Measurements from ENCODE around the gene ARID1B. TPM values are rescaled to one million over a fixed set of nuclear protein-coding genes. Genes with fewer than 3 reads are reported as not detected.

Gene ARID1B
- total and polyA plus RNA-seq, 4 donors: 49.8 to 90.9 (median 59.0) TPM

GRCh38 chr6:157005940-157006339, 228.8 kb downstream of the ARID1B start:
- no peak overlapping the region for H3K27ac ChIP-seq (ENCODE audit: low read depth, low read length)
- H3K9me3 ChIP-seq (ENCODE audit: control insufficient read depth, insufficient read depth, low read length): no peaks in the 10 kb centered on the region
- WGBS (ENCODE audit: insufficient coverage): 60% methylated on average over 1 of the region's 2 CpGs

DNA sequence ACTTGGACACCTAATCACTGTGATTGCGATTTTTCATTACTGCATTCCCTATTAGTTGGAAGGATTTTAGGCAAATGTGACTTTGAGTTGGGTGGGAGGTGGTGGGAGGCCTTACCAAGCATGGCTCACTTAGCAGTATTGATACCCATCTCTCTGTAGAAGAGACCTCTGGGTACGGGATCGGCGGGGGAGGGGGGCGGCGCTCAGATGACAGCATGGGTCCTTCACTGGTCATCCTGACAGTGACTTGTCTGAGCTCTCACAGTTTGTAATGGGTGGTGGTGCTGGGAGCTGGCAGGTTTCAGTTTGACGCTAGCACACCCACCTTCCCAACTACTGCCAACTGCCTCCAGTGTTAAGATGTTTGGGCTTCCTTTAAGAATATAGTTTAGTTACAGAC, 231.4 kb downstream of the ARID1B start:
- Histone ChIP-seq H3K27ac (ENCODE audit: low read depth, low read length) (no peak overlapping the region), H3K4me3 (ENCODE audit: low read depth, low read length) (no peak overlapping the region), H3K27me3 (ENCODE audit: control insufficient read depth, insufficient read depth, low read length) (no peaks in the 10 kb centered on the region), H3K9me3 (ENCODE audit: control insufficient read depth, insufficient read depth, low read length) (no peaks in the 10 kb centered on the region), H3K4me1 (ENCODE audit: control insufficient read depth, insufficient read depth, low read length) (no peaks in the 10 kb centered on the region), H3K36me3 (ENCODE audit: control insufficient read depth, insufficient read depth, low read length) (no peaks in the 10 kb centered on the region)
- WGBS (ENCODE audit: insufficient coverage): 90% methylated on average over 5 of the region's 7 CpGs
- DNase-seq (ENCODE audit: low read depth in 4 of 6, low spot score in 6 of 6): no peak

More at GRCh38 chr6:157005940-157006339, 228.8 kb downstream of the ARID1B start:
- Histone ChIP-seq H3K4me1 (ENCODE audit: control insufficient read depth, insufficient read depth, low read length) (no peaks in the 10 kb centered on the region), H3K4me3 (ENCODE audit: low read depth, low read length) (no peak overlapping the region), H3K36me3 (ENCODE audit: control insufficient read depth, insufficient read depth, low read length) (no peaks in the 10 kb centered on the region), H3K27me3 (ENCODE audit: control insufficient read depth, insufficient read depth, low read length) (no peaks in the 10 kb centered on the region)
- no peak for DNase-seq (ENCODE audit: low read depth in 4 of 6, low spot score in 6 of 6)

DNA sequence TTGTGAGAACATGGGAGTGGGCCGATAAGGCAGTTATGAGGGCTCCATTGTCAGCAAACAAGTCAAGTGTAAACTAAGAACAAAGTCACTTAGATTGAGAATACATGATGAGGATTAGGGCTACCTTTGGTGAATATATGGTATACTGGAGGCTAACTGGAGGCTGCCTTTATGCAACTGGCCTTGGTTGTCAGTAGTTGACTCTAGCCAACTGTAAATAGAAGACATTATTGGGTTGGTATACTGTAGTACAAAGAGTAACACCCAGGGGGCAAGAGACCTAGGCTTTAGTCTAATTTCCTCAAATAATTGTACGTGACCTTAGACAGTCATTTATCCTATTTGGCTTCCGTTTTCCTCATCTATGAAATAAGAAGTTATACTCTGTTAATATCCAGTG, 235.2 kb downstream of the ARID1B start:
- Histone ChIP-seq H3K4me3 (ENCODE audit: low read depth, low read length) (no peak overlapping the region), H3K27me3 (ENCODE audit: control insufficient read depth, insufficient read depth, low read length) (no peaks in the 10 kb centered on the region), H3K36me3 (ENCODE audit: control insufficient read depth, insufficient read depth, low read length) (no peaks in the 10 kb centered on the region), H3K27ac (ENCODE audit: low read depth, low read length) (no peak overlapping the region), H3K4me1 (ENCODE audit: control insufficient read depth, insufficient read depth, low read length) (no peaks in the 10 kb centered on the region), H3K9me3 (ENCODE audit: control insufficient read depth, insufficient read depth, low read length) (no peaks in the 10 kb centered on the region)
- no peak for DNase-seq (ENCODE audit: low read depth in 4 of 6, low spot score in 6 of 6)
- no CpG with 5 or more reads among the region's 3 CpGs for WGBS (ENCODE audit: insufficient coverage)

GRCh38 chr6:157013649-157014304, 236.6 kb downstream of the ARID1B start:
- DNase-seq (ENCODE audit: low read depth in 4 of 6, low spot score in 6 of 6): peak in 1 of 6 donors; percentile 69
- Histone ChIP-seq H3K27ac (ENCODE audit: low read depth, low read length) (no peak overlapping the region), H3K4me3 (ENCODE audit: low read depth, low read length) (no peak overlapping the region)

DNA sequence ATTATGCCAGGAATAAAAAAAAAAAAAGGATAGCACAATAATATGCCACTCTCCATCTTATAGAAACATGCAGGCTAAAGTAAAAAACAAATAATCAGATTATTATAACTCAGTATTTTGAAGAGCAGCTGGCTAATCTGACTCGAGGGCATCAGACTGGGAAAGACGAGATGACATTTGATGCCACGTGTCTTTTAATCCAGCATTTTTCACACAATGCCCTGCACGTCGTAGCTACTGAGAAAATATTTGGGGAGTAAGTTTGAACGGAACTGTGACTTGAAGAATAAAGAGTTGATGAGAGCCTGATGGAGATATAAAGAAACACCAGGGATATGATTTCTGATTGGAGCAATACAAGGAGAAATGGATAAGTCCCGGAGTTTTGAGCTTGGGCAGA, 237.7 kb downstream of the ARID1B start:
- no peaks in the 10 kb centered on the region for H3K36me3 ChIP-seq (ENCODE audit: control insufficient read depth, insufficient read depth, low read length)
- no peak for DNase-seq (ENCODE audit: low read depth in 4 of 6, low spot score in 6 of 6)
- no peaks in the 10 kb centered on the region for H3K4me1 ChIP-seq (ENCODE audit: control insufficient read depth, insufficient read depth, low read length)
- H3K4me3 ChIP-seq (ENCODE audit: low read depth, low read length): no peak overlapping the region
- H3K9me3 ChIP-seq (ENCODE audit: control insufficient read depth, insufficient read depth, low read length): no peaks in the 10 kb centered on the region
- no peak overlapping the region for H3K27ac ChIP-seq (ENCODE audit: low read depth, low read length)
- H3K27me3 ChIP-seq (ENCODE audit: control insufficient read depth, insufficient read depth, low read length): no peaks in the 10 kb centered on the region
- 95% methylated on average over 2 of the region's 7 CpGs for WGBS (ENCODE audit: insufficient coverage)

More at GRCh38 chr6:157013649-157014304, 236.6 kb downstream of the ARID1B start:
- 23% methylated on average over 3 of the region's 7 CpGs for WGBS (ENCODE audit: insufficient coverage)
- Histone ChIP-seq H3K4me1 (ENCODE audit: control insufficient read depth, insufficient read depth, low read length) (no peaks in the 10 kb centered on the region), H3K27me3 (ENCODE audit: control insufficient read depth, insufficient read depth, low read length) (no peaks in the 10 kb centered on the region), H3K9me3 (ENCODE audit: control insufficient read depth, insufficient read depth, low read length) (no peaks in the 10 kb centered on the region), H3K36me3 (ENCODE audit: control insufficient read depth, insufficient read depth, low read length) (no peaks in the 10 kb centered on the region)

- no peak for DNase-seq (ENCODE audit: low read depth in 4 of 6, low spot score in 6 of 6)
- Histone ChIP-seq H3K4me3 (ENCODE audit: low read depth, low read length) (no peak overlapping the region), H3K27ac (ENCODE audit: low read depth, low read length) (no peak overlapping the region), H3K27me3 (ENCODE audit: control insufficient read depth, insufficient read depth, low read length) (no peaks in the 10 kb centered on the region), H3K9me3 (ENCODE audit: control insufficient read depth, insufficient read depth, low read length) (no peaks in the 10 kb centered on the region), H3K36me3 (ENCODE audit: control insufficient read depth, insufficient read depth, low read length) (no peaks in the 10 kb centered on the region), H3K4me1 (ENCODE audit: control insufficient read depth, insufficient read depth, low read length) (no peaks in the 10 kb centered on the region)
- WGBS (ENCODE audit: insufficient coverage): no CpG with 5 or more reads among the region's 1 CpG
Measured at GRCh38 chr6:157017022-157017421, 239.8 kb downstream of the ARID1B start.

DNA sequence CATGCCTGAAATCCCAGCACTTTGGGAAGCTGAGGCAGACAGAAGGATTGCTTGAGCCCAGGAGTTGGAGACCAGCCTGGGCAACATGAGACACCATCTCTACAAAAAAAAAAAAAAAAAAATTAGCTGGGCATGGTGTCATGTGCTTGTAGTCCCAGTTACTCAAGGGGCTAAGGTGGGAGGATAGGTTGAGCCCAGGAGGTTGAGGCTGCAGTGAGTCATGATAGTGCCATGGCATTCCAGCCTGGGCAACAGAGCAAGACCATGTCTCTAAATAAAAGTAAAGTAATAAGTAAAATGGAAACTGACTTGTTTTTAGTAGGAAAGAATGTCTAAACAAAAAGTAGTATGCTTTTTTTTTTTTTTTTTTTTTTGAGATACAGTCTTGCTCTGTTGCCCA, 240.7 kb downstream of the ARID1B start:
- no peak for DNase-seq (ENCODE audit: low read depth in 4 of 6, low spot score in 6 of 6)
- Histone ChIP-seq H3K4me1 (ENCODE audit: control insufficient read depth, insufficient read depth, low read length) (no peaks in the 10 kb centered on the region), H3K27ac (ENCODE audit: low read depth, low read length) (no peak overlapping the region), H3K4me3 (ENCODE audit: low read depth, low read length) (no peak overlapping the region), H3K27me3 (ENCODE audit: control insufficient read depth, insufficient read depth, low read length) (no peaks in the 10 kb centered on the region), H3K36me3 (ENCODE audit: control insufficient read depth, insufficient read depth, low read length) (no peaks in the 10 kb centered on the region), H3K9me3 (ENCODE audit: control insufficient read depth, insufficient read depth, low read length) (no peaks in the 10 kb centered on the region)

GRCh38 chr6:157019115-157019641, 242.0 kb downstream of the ARID1B start:
- no peak for DNase-seq (ENCODE audit: low read depth in 4 of 6, low spot score in 6 of 6)
- H3K27me3 ChIP-seq (ENCODE audit: control insufficient read depth, insufficient read depth, low read length): no peaks in the 10 kb centered on the region
- no peak overlapping the region for H3K4me3 ChIP-seq (ENCODE audit: low read depth, low read length)
- no peaks in the 10 kb centered on the region for H3K9me3 ChIP-seq (ENCODE audit: control insufficient read depth, insufficient read depth, low read length)
- H3K27ac ChIP-seq (ENCODE audit: low read depth, low read length): no peak overlapping the region
- H3K36me3 ChIP-seq (ENCODE audit: control insufficient read depth, insufficient read depth, low read length): no peaks in the 10 kb centered on the region
- WGBS (ENCODE audit: insufficient coverage): 60% methylated on average over 1 of the region's 2 CpGs
- no peaks in the 10 kb centered on the region for H3K4me1 ChIP-seq (ENCODE audit: control insufficient read depth, insufficient read depth, low read length)

- peak in 1 of 6 donors; percentile 23 for DNase-seq (ENCODE audit: low read depth in 4 of 6, low spot score in 6 of 6)
- WGBS (ENCODE audit: insufficient coverage): 40% methylated on average over 5 of the region's 7 CpGs
- no peaks in the 10 kb centered on the region for H3K36me3 ChIP-seq (ENCODE audit: control insufficient read depth, insufficient read depth, low read length)
- peak overlapping the region; percentile 93 for H3K27ac ChIP-seq (ENCODE audit: low read depth, low read length)
- H3K4me3 ChIP-seq (ENCODE audit: low read depth, low read length): no peak overlapping the region
- H3K27me3 ChIP-seq (ENCODE audit: control insufficient read depth, insufficient read depth, low read length): no peaks in the 10 kb centered on the region
- H3K9me3 ChIP-seq (ENCODE audit: control insufficient read depth, insufficient read depth, low read length): no peaks in the 10 kb centered on the region
- no peaks in the 10 kb centered on the region for H3K4me1 ChIP-seq (ENCODE audit: control insufficient read depth, insufficient read depth, low read length)
Measured at GRCh38 chr6:157019733-157020132, 242.6 kb downstream of the ARID1B start.

DNA sequence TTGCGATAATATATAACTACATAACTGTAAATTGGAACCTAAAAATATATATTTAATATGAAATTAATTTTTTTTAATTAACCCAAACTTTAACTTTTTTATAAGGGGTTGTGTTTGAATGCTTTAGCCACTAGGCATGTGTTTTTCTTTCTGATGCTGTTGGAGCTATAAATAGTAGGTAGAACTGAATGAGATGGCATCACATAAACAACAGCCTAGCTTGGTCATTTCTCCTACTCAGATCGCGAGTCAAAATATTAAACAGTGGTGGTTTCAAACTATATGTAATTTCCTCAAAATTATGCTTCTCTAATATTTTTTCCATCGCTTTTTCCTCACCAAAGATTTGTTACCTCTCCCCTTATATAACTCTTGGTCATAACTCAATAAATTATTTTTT, 243.2 kb downstream of the ARID1B start:
- no peaks in the 10 kb centered on the region for H3K27me3 ChIP-seq (ENCODE audit: control insufficient read depth, insufficient read depth, low read length)
- WGBS (ENCODE audit: insufficient coverage): no CpG with 5 or more reads among the region's 4 CpGs

More for the DNA sequence above, 243.2 kb downstream of the ARID1B start:
- H3K9me3 ChIP-seq (ENCODE audit: control insufficient read depth, insufficient read depth, low read length): peaks cover 1% of the 10 kb centered on the region
- H3K27ac ChIP-seq (ENCODE audit: low read depth, low read length): peak overlapping the region; percentile 93
- H3K4me1 ChIP-seq (ENCODE audit: control insufficient read depth, insufficient read depth, low read length): no peaks in the 10 kb centered on the region
- no peak for DNase-seq (ENCODE audit: low read depth in 4 of 6, low spot score in 6 of 6)
- H3K4me3 ChIP-seq (ENCODE audit: low read depth, low read length): peak overlapping the region; percentile 65
- H3K36me3 ChIP-seq (ENCODE audit: control insufficient read depth, insufficient read depth, low read length): no peaks in the 10 kb centered on the region
